H1 (cell line): ENCODE results near the gene NEDD4L. TPM values are rescaled to one million over a fixed set of nuclear protein-coding genes. Genes with fewer than 3 reads are reported as not detected.

ENCODE experiments used
- CTCF ChIA-PET: fragments of 300-600 bp; sonication (Branson Sonifier 250); formaldehyde crosslinking; loops from one replicate; lab custom pipeline; 2021; ENCODE audit not compliant: partially characterized antibody; lab: Charles Lee
- POLR2A ChIA-PET: fragments of 300-600 bp; sonication (Branson Sonifier 250); formaldehyde crosslinking; loops from one replicate; lab custom pipeline; 2021; ENCODE audit warnings: inconsistent platforms; ENCODE audit not compliant: partially characterized antibody; lab: Charles Lee
- DNase-seq, 2 experiments: peaks; one replicate each; pipeline versions ENCODE4 v3.0.0 to v3.0.0-alpha.2; 2010 to 2022; ENCODE audit warnings: low spot score in 2 of 2, low read depth in 1 of 2, mixed read lengths in 1 of 2
- FAIRE-seq: peaks from 2 replicates; lab custom pipeline; 2011; peaks lifted over from hg19 to GRCh38; lab: Jason Lieb, UNC
- H2AFZ ChIP-seq: 2 replicates; pipeline ENCODE4 v1.8.1; 2012; ENCODE audit warnings: low read length, inconsistent platforms
- H2AK5ac ChIP-seq: 2 replicates; pipeline ENCODE4 v1.6.1; 2013; ENCODE audit warnings: low read depth, low read length
- H2BK120ac ChIP-seq: replicated peaks from 2 replicates; pipeline ENCODE3; 2013; ENCODE audit warnings: low read depth, low read length, inconsistent platforms
- H2BK12ac ChIP-seq: 2 replicates; pipeline ENCODE4 v1.6.1; 2013; ENCODE audit warnings: low read depth, low read length
- H2BK15ac ChIP-seq: 2 replicates; pipeline ENCODE4 v1.6.1; 2013; ENCODE audit warnings: low read length
- H2BK20ac ChIP-seq: 2 replicates; pipeline ENCODE4 v1.6.1; 2013; ENCODE audit warnings: low read length
- H2BK5ac ChIP-seq: 2 replicates; pipeline ENCODE4 v1.6.1; 2013; ENCODE audit warnings: low read depth, low read length
- H3K14ac ChIP-seq: 2 replicates; pipeline ENCODE4 v1.6.1; 2013; ENCODE audit warnings: inconsistent platforms; ENCODE audit not compliant: insufficient read length
- H3K18ac ChIP-seq: 2 replicates; pipeline ENCODE4 v1.6.1; 2013; ENCODE audit warnings: low read length; ENCODE audit errors: extremely low read depth
- H3K23ac ChIP-seq: 2 replicates; pipeline ENCODE4 v1.6.1; 2013; ENCODE audit warnings: inconsistent platforms; ENCODE audit not compliant: insufficient read length
- H3K23me2 ChIP-seq: 2 replicates; pipeline ENCODE4 v1.6.1; 2013; ENCODE audit warnings: low read depth, low read length
- H3K27ac ChIP-seq: 2 replicates; pipeline ENCODE4 v1.6.1; 2011; ENCODE audit warnings: low read depth, low read length, inconsistent platforms
- H3K27me3 ChIP-seq, 4 experiments: replicated peaks in 1 of 4; 1 replicate in 1 of 4; 2 replicates in 3 of 4; pipeline versions ENCODE4 v1.6.1 to v1.8.1; 2011 to 2013; ENCODE audit warnings: low read length in 3 of 4, mild to moderate bottlenecking in 3 of 4, inconsistent platforms in 2 of 4, mixed read lengths in 2 of 4, moderate library complexity in 1 of 4; ENCODE audit not compliant: control insufficient read depth in 3 of 4, insufficient read depth in 3 of 4; ENCODE audit errors: extremely low read depth in 1 of 4
- H3K36me3 ChIP-seq, 4 experiments: 2 replicates each; pipeline versions ENCODE4 v1.6.1 to v1.8.1; 2011 to 2013; ENCODE audit warnings: mild to moderate bottlenecking in 4 of 4, low read length in 3 of 4, moderate library complexity in 2 of 4, control low read depth in 1 of 4, inconsistent platforms in 1 of 4; ENCODE audit not compliant: insufficient read depth in 4 of 4, control insufficient read depth in 2 of 4
- H3K4ac ChIP-seq: replicated peaks from 2 replicates; pipeline ENCODE3; 2013; ENCODE audit warnings: low read length, low read depth, mixed read lengths, inconsistent platforms; ENCODE audit not compliant: insufficient read length
- H3K4me1 ChIP-seq, 4 experiments: replicated peaks in 1 of 4; 1 replicate in 1 of 4; 2 replicates in 3 of 4; pipeline versions ENCODE4 v1.6.1 to v1.8.1; 2011 to 2013; ENCODE audit warnings: low read length in 3 of 4, inconsistent platforms in 2 of 4, mixed read lengths in 1 of 4; ENCODE audit not compliant: insufficient read depth in 4 of 4, control insufficient read depth in 3 of 4
- H3K4me2 ChIP-seq, 2 experiments: 2 replicates each; pipeline versions ENCODE4 v1.6.1 to v1.8.1; 2011 to 2013; ENCODE audit warnings: low read depth in 2 of 2, low read length in 2 of 2, control low read depth in 1 of 2, inconsistent platforms in 1 of 2, mild to moderate bottlenecking in 1 of 2; ENCODE audit not compliant: insufficient read depth in 1 of 2
- H3K4me3 ChIP-seq, 4 experiments: fragments of 200-600, 300-600 bp in 1 of 4; sonication (generic), shearing (Covaris generic), sonication (Bioruptor Twin) in 1 of 4; 2 replicates each; pipeline versions ENCODE4 v1.5.1 to v1.8.1; 2011 to 2016; ENCODE audit warnings: low read length in 4 of 4, low read depth in 3 of 4, control low read depth in 2 of 4, inconsistent platforms in 2 of 4, mild to moderate bottlenecking in 2 of 4, mixed read lengths in 1 of 4, moderate library complexity in 1 of 4; ENCODE audit not compliant: insufficient read depth in 2 of 4; ENCODE audit errors: extremely low read depth in 1 of 4
- H3K56ac ChIP-seq: replicated peaks from 2 replicates; pipeline ENCODE3; 2013; ENCODE audit warnings: low read depth, mild to moderate bottlenecking, mixed read lengths, low read length, inconsistent platforms; ENCODE audit not compliant: insufficient read length
- H3K79me1 ChIP-seq: 2 replicates; pipeline ENCODE4 v1.6.1; 2013; ENCODE audit warnings: low read depth, low read length, control low read depth
- H3K79me2 ChIP-seq, 2 experiments: 2 replicates each; pipeline versions ENCODE4 v1.6.1 to v1.8.1; 2012 to 2013; ENCODE audit warnings: low read length in 2 of 2, mild to moderate bottlenecking in 2 of 2, inconsistent platforms in 1 of 2; ENCODE audit not compliant: insufficient read depth in 2 of 2, control insufficient read depth in 1 of 2
- H3K9ac ChIP-seq, 4 experiments: replicated peaks in 1 of 4; 1 replicate in 1 of 4; 2 replicates in 3 of 4; pipeline versions ENCODE4 v1.6.1 to v1.8.1; 2011 to 2013; ENCODE audit warnings: low read depth in 3 of 4, low read length in 3 of 4, control low read depth in 2 of 4, mild to moderate bottlenecking in 2 of 4, moderate library complexity in 2 of 4, inconsistent platforms in 1 of 4; ENCODE audit errors: extremely low read depth in 1 of 4
- H3K9me3 ChIP-seq, 2 experiments: 2 replicates each; pipeline versions ENCODE4 v1.6.1 to v1.8.1; 2012 to 2013; ENCODE audit warnings: mild to moderate bottlenecking in 2 of 2, moderate library complexity in 2 of 2, control low read depth in 1 of 2, inconsistent platforms in 1 of 2, low read depth in 1 of 2, low read length in 1 of 2, mixed read lengths in 1 of 2; ENCODE audit not compliant: insufficient read depth in 2 of 2
- H4K20me1 ChIP-seq, 2 experiments: replicated peaks in 1 of 2; 2 replicates each; pipeline versions ENCODE3 to v1.8.1; 2011 to 2013; ENCODE audit warnings: inconsistent platforms in 2 of 2, low read length in 2 of 2, mild to moderate bottlenecking in 1 of 2; ENCODE audit not compliant: insufficient read depth in 2 of 2, control insufficient read depth in 1 of 2
- H4K5ac ChIP-seq: 2 replicates; pipeline ENCODE4 v1.6.1; 2013; ENCODE audit warnings: low read length, low read depth, mixed read lengths, inconsistent platforms; ENCODE audit not compliant: insufficient read length
- H4K8ac ChIP-seq: 2 replicates; pipeline ENCODE4 v1.8.0; 2013; ENCODE audit warnings: mild to moderate bottlenecking, moderate library complexity, low read length, inconsistent platforms; ENCODE audit not compliant: insufficient read depth; ENCODE audit errors: extremely low read depth
- H4K91ac ChIP-seq: replicated peaks from 2 replicates; pipeline ENCODE3; 2013; ENCODE audit warnings: low read length, mixed read lengths, inconsistent platforms; ENCODE audit not compliant: insufficient read length
- KDM5A ChIP-seq: fragments of 200-600 bp; IDR thresholded peaks from 2 replicates; pipeline ENCODE4 v1.7.1; 2012; ENCODE audit warnings: mild to moderate bottlenecking, low read length, inconsistent platforms, mixed read lengths
- WGBS, 2 experiments: shearing (Covaris generic) in 1 of 2; methylation state at CpG; one replicate each; pipeline versions ENCODE4 v1.1.6 to v1.1.7; 2013 to 2015; ENCODE audit warnings: low lambda C conversion rate in 2 of 2, mixed read lengths in 2 of 2, inconsistent platforms in 1 of 2, low coverage in 1 of 2, missing lambda C conversion rate in 1 of 2; ENCODE audit not compliant: insufficient replicate concordance in 2 of 2, insufficient coverage in 1 of 2, insufficient read length in 1 of 2; ENCODE audit errors: extremely low coverage in 1 of 2, missing lambda C conversion rate in 1 of 2; 5-methylcytosine and 5-hydroxymethylcytosine counted together
- polyA plus RNA-seq, 7 experiments: library from polyadenylated mRNA; depleted of rRNA in 3 of 7; stranded (reverse) in 5 of 7; unstranded in 2 of 7; fragments of >200 nt in 5 of 7; fragments of 200-250 nt in 2 of 7; gene quantifications; 1 replicate in 5 of 7; 2 replicates in 1 of 7; 4 replicates in 1 of 7; pipeline versions ENCODE4 v1.2.1 to v1.2.3, GENCODE V29; 2011 to 2013; ENCODE audit warnings: missing spikeins in 2 of 7, mixed read lengths in 2 of 7
- total RNA-seq: library from RNA; stranded (reverse); fragmentation: NEBNext Ultra II Directional; extraction: Animal tissue kit (Norgen Biotek cat#: 25700); gene quantifications from 2 replicates; pipeline ENCODE4 v1.2.1, GENCODE V29; 2021

Gene NEDD4L
- total and polyA plus RNA-seq, 2 of the 8 experiments (the other 6 are each of a cell fraction or from before 2014, with no cell fraction given), result 37.3 to 69.8 TPM

- H4K20me1 ChIP-seq, result no peaks in the 10 kb centered on the region
- H2BK5ac ChIP-seq, result no peak overlapping the region
- H3K23ac ChIP-seq, result no peak overlapping the region
- H2BK12ac ChIP-seq, result no peak overlapping the region
- H3K9me3 ChIP-seq, result no peaks in the 10 kb centered on the region
- DNase-seq, result no peak
- H2AFZ ChIP-seq, result no peak overlapping the region
- no peaks in the 10 kb centered on the region for H3K79me2 ChIP-seq
- ChIA-PET POLR2A (no interaction called here), CTCF (interaction anchor here (0.8 to 1.1 kb wide), 2 partner anchors 36 to 116 kb away, joined by 3 read pairs; no protein-coding TSS in a partner anchor)
- H3K9ac ChIP-seq, result no peak overlapping the region
- H3K79me1 ChIP-seq, result no peaks in the 10 kb centered on the region
- H4K8ac ChIP-seq, result no peak overlapping the region
- no peaks in the 10 kb centered on the region for H3K27me3 ChIP-seq
- H3K56ac ChIP-seq, result no peak overlapping the region
- H3K27ac ChIP-seq, result no peak overlapping the region
- H3K4me1 ChIP-seq, result no peaks in the 10 kb centered on the region
- H3K4ac ChIP-seq, result no peak overlapping the region
- no peak overlapping the region for H2BK120ac ChIP-seq
- FAIRE-seq, result no peak
- no peak for TF ChIP-seq KDM5A
- no peak overlapping the region for H2BK20ac ChIP-seq
- H2BK15ac ChIP-seq, result no peak overlapping the region
- H4K5ac ChIP-seq, result no peak overlapping the region
- H3K18ac ChIP-seq, result no peak overlapping the region
- no peak overlapping the region for H3K14ac ChIP-seq
- H2AK5ac ChIP-seq, result no peak overlapping the region
- H3K23me2 ChIP-seq, result no peaks in the 10 kb centered on the region
- H3K4me2 ChIP-seq, result no peak overlapping the region
- no peak overlapping the region for H4K91ac ChIP-seq
- no peak overlapping the region for H3K4me3 ChIP-seq
- H3K36me3 ChIP-seq, result no peaks in the 10 kb centered on the region
- 92% methylated on average over 3 of the region's 3 CpGs; no CpG with 5 or more reads in 1 of the 2 experiments for WGBS, 2 experiments
Measured at GRCh38 chr18:58005885-58006523, 38.0 kb upstream of the NEDD4L start.
